ENCODE results near the gene FBXO9.

DNA sequence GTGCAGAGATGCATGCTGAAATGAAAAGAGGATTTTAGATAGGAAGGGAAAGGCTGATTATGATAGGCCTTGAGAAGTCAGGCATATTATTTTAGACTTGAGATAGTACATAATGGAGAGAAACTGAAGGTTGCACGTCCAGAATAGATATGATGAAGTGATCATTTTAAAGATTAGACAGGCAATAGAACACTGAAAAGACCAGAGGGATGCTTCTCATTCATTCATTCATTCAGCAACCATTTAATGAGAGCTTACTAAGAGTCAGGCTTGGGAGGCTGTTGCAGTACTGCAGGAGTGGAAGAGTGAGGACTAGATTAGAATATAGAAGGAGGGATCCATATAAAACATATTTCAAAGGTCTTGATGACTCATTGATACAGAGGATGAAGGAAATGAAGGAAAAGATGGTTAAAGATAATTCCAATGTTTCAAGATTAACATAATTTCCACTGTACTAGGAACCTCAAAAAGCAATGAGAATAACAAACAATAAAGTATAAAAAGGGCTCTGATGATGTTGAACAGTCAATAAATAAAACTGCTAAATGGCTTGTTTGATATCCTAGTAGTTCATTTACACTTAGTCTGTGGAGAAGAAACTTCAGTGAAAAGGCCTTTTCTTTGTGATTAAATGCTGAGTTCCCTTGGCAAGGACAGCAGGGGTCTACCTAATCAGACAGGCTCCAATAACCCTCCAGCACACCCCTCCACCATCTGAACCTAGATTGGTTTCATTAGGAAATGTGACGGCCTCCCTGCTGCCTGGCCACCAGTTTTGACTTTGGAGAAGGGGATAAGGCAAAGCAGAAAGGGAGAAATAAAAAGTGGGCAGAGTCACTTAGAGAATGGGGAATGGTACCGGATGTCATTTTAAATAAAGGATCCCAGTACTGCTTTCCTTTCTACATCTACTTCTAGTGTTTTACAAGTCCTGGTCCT lies 5.3 kb upstream of the FBXO9 start:
- TF ChIP-seq POLR2A (IDR thresholded peaks at IDR 0.05; ENCODE audit: low read length) (no peak), GATA1 (IDR thresholded peaks at IDR 0.05; ENCODE audit: low read depth, low read length) (no peak)

All from erythroblast (primary cell).